ENCODE data around the gene SCNN1A.
A peak's percentile ranks its signal among the peaks of the same experiment; 100 is the strongest.

Gene SCNN1A

DNA sequence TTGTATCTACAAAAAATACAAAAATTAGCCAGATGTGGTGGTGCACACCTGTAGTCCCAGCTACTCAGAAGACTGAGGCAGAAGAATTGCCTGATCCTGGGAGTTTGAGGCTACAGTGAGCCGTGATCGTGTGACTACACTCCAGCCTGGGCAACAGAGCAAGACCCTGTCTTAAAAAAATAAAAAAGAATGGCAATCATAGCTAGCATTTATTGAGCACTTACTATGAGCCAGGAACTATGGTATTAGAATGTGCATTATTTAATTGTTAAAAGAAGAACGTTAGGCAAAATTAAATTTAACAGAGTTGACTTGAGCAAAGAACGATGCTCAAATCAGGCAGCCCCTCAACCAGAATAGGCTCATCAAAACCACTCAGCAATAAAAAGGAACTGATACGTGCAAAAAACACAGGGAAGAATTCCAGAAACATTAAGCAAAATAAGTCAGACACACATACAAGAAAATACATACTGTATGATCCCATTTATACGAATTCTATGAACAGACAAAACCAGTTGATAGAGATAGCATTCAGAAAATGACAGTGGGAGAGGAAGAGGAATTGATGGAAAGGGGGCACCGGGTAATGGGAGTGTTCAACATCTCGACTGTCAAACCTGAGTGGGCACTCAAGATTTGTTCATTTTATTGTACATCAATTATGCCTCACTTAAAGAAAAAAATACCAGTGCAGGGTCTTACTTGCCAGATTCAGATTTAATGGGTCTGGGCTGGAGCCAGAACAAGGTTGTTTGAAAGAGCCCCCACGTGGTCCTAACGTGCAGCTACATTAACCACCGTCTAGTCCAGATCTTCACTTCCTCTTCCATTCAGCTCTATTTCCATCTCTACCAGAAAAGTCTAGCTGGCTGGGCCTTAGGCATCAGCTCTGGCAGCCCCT, 8.0 kb downstream of the SCNN1A start:
- Histone ChIP-seq H3K27ac (peak overlapping the region; percentile 90), H3K9me3 (no peaks in the 10 kb centered on the region), H3K27me3 (no peaks in the 10 kb centered on the region), H3K4me3 (ENCODE audit: low read depth in 1 of 2, low read length in 1 of 2) (peak overlapping the region; percentile 33 to 36), H3K4me1 (ENCODE audit: control insufficient read depth in 1 of 2, insufficient read depth in 1 of 2, low read depth in 1 of 2, low read length in 1 of 2) (peaks cover 34 to 36% of the 10 kb centered on the region in 2 experiments), H3K36me3 (no peaks in the 10 kb centered on the region)
- peak; percentile 63 for TF ChIP-seq CTCF (IDR thresholded peaks at IDR 0.05)

DNA sequence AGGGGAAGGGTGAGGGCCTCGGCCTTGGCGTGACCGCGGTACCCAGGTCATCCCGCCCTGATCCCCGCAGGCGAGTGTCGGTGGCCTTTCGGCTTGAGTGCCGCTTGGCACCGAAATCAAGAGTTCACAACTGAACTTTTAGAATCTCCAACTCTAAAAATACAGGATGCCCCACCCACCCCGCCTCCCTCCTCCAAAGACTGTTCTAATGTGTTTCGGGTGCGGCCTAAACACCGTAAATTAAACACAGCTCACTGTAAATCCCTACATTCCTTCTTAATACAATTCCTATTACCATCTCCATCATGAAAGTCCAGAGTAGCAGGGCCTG, 11.4 kb downstream of the SCNN1A start:
- Histone ChIP-seq H3K4me1 (ENCODE audit: control insufficient read depth in 1 of 2, insufficient read depth in 1 of 2, low read depth in 1 of 2, low read length in 1 of 2) (peaks cover 42 to 45% of the 10 kb centered on the region in 2 experiments), H3K27me3 (no peaks in the 10 kb centered on the region), H3K27ac (peak overlapping the region; percentile 88), H3K4me3 (ENCODE audit: low read depth in 1 of 2, low read length in 1 of 2) (peak overlapping the region; percentile 80 to 94), H3K36me3 (no peaks in the 10 kb centered on the region), H3K9me3 (no peaks in the 10 kb centered on the region)
- TF ChIP-seq CTCF (IDR thresholded peaks at IDR 0.05), result no peak

- no peaks in the 10 kb centered on the region for H3K9me3 ChIP-seq
- H3K4me3 ChIP-seq (ENCODE audit: low read depth in 1 of 2, low read length in 1 of 2), result peak overlapping the region; percentile 80 to 94
- peak overlapping the region; percentile 88 for H3K27ac ChIP-seq
- TF ChIP-seq CTCF (IDR thresholded peaks at IDR 0.05), result no peak
- no peaks in the 10 kb centered on the region for H3K36me3 ChIP-seq
- no peaks in the 10 kb centered on the region for H3K27me3 ChIP-seq
- peaks cover 42 to 45% of the 10 kb centered on the region in 2 experiments for H3K4me1 ChIP-seq (ENCODE audit: control insufficient read depth in 1 of 2, insufficient read depth in 1 of 2, low read depth in 1 of 2, low read length in 1 of 2)
Measured at GRCh38 chr12:6363330-6364043, 11.9 kb downstream of the SCNN1A start.

- Histone ChIP-seq H3K4me3 (ENCODE audit: low read depth in 1 of 2, low read length in 1 of 2) (peak overlapping the region; percentile 80 to 94), H3K27ac (peak overlapping the region; percentile 88), H3K4me1 (ENCODE audit: control insufficient read depth in 1 of 2, insufficient read depth in 1 of 2, low read depth in 1 of 2, low read length in 1 of 2) (peaks cover 42 to 44% of the 10 kb centered on the region in 2 experiments), H3K36me3 (no peaks in the 10 kb centered on the region), H3K27me3 (no peaks in the 10 kb centered on the region), H3K9me3 (no peaks in the 10 kb centered on the region)
- no peak for TF ChIP-seq CTCF (IDR thresholded peaks at IDR 0.05)
Measured at GRCh38 chr12:6363010-6363329, 12.4 kb downstream of the SCNN1A start.

- no peaks in the 10 kb centered on the region for H3K36me3 ChIP-seq
- peaks cover 38% of the 10 kb centered on the region in 2 experiments for H3K4me1 ChIP-seq (ENCODE audit: control insufficient read depth in 1 of 2, insufficient read depth in 1 of 2, low read depth in 1 of 2, low read length in 1 of 2)
- no peaks in the 10 kb centered on the region for H3K9me3 ChIP-seq
- no peaks in the 10 kb centered on the region for H3K27me3 ChIP-seq
- no peak for TF ChIP-seq CTCF (IDR thresholded peaks at IDR 0.05)
- H3K27ac ChIP-seq, result no peak overlapping the region
- H3K4me3 ChIP-seq (ENCODE audit: low read depth in 1 of 2, low read length in 1 of 2), result no peak overlapping the region
Measured at GRCh38 chr12:6362403-6362802, 13.0 kb downstream of the SCNN1A start.

All from neutrophil (primary cell).